Neutrophil (primary cell): ENCODE data around the gene SENP7.

Experiments used
- H3K27ac ChIP-seq: fragments of 200-600 bp; sonication (generic); 2 replicates; pipeline ENCODE4 v1.5.1; 2016; ENCODE audit warnings: mild to moderate bottlenecking, moderate library complexity
- H3K27me3 ChIP-seq: fragments of 200-600 bp; sonication (generic); 2 replicates; pipeline ENCODE4 v1.6.0; 2016; ENCODE audit warnings: mild to moderate bottlenecking
- H3K36me3 ChIP-seq: fragments of 200-600 bp; sonication (generic); 2 replicates; pipeline ENCODE4 v1.5.1; 2017
- H3K4me1 ChIP-seq, 2 experiments: fragments of 200-600 bp in 1 of 2; sonication (generic) in 1 of 2; 1 replicate in 1 of 2; 2 replicates in 1 of 2; pipeline versions ENCODE4 v1.5.1 to v1.6.1; 2013 to 2016; ENCODE audit warnings: low read depth in 1 of 2, low read length in 1 of 2, mild to moderate bottlenecking in 1 of 2, moderate library complexity in 1 of 2; ENCODE audit not compliant: control insufficient read depth in 1 of 2, insufficient read depth in 1 of 2
- H3K4me3 ChIP-seq, 2 experiments: fragments of 200-600 bp in 1 of 2; sonication (generic) in 1 of 2; 1 replicate in 1 of 2; 2 replicates in 1 of 2; pipeline ENCODE4 v1.5.1; 2013 to 2016; ENCODE audit warnings: low read depth in 1 of 2, low read length in 1 of 2, mild to moderate bottlenecking in 1 of 2, moderate library complexity in 1 of 2
- H3K9me3 ChIP-seq: fragments of 200-600 bp; sonication (generic); 2 replicates; pipeline ENCODE4 v1.5.1; 2016
- TF ChIP-seq, protein P1 (sequence below): fragments of 200-600 bp; sonication (generic); IDR thresholded peaks from 2 replicates; pipeline ENCODE4 v1.5.1; 2016; ENCODE audit warnings: antibody characterized with exemption

Gene SENP7

DNA sequence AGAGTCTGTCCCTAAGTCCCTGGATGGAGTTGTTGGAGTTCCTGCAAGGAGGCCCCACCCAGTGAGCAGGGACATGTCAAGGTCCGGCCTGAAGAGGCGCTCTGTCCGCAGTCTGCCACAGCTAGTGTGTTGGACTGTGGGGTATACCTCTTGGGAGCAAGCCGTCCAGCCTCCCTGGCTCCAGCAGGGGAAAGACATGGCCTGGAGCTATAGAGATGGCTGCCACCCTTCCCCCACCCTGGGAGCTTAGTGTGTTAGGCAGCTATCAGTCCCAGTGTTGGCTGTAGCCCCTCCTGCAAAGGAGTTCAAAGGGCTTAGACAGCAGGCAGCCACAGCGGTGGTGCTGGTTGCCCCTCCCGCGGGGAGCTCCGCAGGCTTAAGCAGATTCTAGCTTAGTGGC lies 212.9 kb downstream of the SENP7 start:
- TF ChIP-seq, protein P1, sequence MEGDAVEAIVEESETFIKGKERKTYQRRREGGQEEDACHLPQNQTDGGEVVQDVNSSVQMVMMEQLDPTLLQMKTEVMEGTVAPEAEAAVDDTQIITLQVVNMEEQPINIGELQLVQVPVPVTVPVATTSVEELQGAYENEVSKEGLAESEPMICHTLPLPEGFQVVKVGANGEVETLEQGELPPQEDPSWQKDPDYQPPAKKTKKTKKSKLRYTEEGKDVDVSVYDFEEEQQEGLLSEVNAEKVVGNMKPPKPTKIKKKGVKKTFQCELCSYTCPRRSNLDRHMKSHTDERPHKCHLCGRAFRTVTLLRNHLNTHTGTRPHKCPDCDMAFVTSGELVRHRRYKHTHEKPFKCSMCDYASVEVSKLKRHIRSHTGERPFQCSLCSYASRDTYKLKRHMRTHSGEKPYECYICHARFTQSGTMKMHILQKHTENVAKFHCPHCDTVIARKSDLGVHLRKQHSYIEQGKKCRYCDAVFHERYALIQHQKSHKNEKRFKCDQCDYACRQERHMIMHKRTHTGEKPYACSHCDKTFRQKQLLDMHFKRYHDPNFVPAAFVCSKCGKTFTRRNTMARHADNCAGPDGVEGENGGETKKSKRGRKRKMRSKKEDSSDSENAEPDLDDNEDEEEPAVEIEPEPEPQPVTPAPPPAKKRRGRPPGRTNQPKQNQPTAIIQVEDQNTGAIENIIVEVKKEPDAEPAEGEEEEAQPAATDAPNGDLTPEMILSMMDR, result no peak
- Histone ChIP-seq H3K27me3 (no peaks in the 10 kb centered on the region), H3K27ac (no peak overlapping the region), H3K4me3 (no peak overlapping the region), H3K9me3 (no peaks in the 10 kb centered on the region), H3K4me1 (no peaks in the 10 kb centered on the region), H3K36me3 (no peaks in the 10 kb centered on the region)

DNA sequence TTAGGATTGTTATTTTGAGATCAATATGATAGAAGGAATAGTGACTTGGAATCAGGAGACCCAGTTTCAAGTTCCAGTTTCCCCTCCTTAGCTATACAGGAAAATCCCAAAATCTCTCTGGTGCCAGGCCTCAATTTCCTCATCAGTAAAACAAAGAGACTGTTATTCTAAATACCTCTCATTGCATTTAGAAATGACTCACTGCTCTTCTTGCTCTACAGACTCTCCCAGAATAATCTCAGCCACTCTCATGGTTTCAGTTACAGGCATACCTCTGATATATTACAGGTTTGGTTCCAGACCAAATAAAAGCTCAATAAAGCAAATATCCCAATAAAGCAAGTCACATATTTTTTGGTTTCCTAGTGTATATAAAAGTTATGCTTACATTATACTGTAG lies 221.0 kb downstream of the SENP7 start:
- TF ChIP-seq, protein P1, result no peak

DNA sequence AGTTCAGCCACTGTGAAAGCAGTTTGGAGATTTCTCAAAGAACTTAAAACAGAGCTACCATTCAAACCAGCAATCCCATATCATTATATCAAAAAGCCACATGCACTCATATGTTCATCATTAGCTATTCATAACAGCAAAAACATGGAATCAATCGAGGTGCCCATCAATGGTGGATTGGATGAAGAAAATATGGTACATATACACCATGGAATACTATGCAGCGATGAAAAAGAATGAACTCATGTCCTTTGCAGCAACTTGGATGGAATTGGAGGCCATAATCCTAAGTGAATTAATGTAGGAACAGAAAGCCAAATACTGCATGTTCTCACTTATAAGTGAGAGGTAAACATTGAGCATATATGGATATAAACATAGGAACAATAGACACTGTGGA lies 224.7 kb downstream of the SENP7 start:
- TF ChIP-seq, protein P1, result no peak

More for the DNA sequence above, 221.0 kb downstream of the SENP7 start:
- Histone ChIP-seq H3K4me3 (no peak overlapping the region), H3K27ac (no peak overlapping the region), H3K36me3 (no peaks in the 10 kb centered on the region), H3K27me3 (no peaks in the 10 kb centered on the region), H3K9me3 (no peaks in the 10 kb centered on the region), H3K4me1 (no peaks in the 10 kb centered on the region)

GRCh38 chr3:101284757-101285156 lies 228.3 kb downstream of the SENP7 start:
- TF ChIP-seq, protein P1, result no peak
- Histone ChIP-seq H3K27me3 (no peaks in the 10 kb centered on the region), H3K9me3 (no peaks in the 10 kb centered on the region), H3K4me1 (no peaks in the 10 kb centered on the region), H3K36me3 (no peaks in the 10 kb centered on the region), H3K4me3 (no peak overlapping the region), H3K27ac (no peak overlapping the region)

More for the DNA sequence above, 224.7 kb downstream of the SENP7 start:
- Histone ChIP-seq H3K4me3 (no peak overlapping the region), H3K36me3 (no peaks in the 10 kb centered on the region), H3K27ac (no peak overlapping the region), H3K4me1 (no peaks in the 10 kb centered on the region), H3K9me3 (no peaks in the 10 kb centered on the region), H3K27me3 (no peaks in the 10 kb centered on the region)

DNA sequence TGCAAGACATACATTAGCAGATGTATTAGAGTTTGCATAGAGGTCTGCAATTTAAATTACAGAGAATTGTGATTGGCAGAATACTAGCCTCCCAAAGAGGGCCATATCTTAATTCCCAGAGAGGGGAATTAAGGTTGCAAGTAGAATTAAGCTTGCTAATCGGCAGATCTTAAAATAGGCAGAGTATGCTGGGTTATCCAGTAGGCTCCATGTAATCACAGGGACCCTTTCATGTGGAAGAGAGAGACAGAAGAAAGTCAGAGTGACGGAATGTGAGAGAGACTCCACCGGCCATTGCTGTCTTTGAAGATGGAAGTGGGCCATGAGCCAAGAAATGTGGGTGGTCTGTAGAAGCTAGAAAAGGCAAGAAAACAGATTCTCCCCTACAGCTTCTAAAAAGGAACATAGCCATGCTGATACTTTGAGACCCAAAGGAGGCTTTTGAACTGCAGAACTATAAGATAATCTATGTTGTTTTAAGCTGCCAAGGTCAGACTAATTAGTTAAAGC lies 231.4 kb downstream of the SENP7 start:
- Histone ChIP-seq H3K36me3 (no peaks in the 10 kb centered on the region), H3K4me1 (no peaks in the 10 kb centered on the region), H3K27ac (no peak overlapping the region), H3K27me3 (no peaks in the 10 kb centered on the region), H3K4me3 (no peak overlapping the region), H3K9me3 (no peaks in the 10 kb centered on the region)
- TF ChIP-seq, protein P1, result no peak
